Measurements from ENCODE around the gene RRP1.

DNA sequence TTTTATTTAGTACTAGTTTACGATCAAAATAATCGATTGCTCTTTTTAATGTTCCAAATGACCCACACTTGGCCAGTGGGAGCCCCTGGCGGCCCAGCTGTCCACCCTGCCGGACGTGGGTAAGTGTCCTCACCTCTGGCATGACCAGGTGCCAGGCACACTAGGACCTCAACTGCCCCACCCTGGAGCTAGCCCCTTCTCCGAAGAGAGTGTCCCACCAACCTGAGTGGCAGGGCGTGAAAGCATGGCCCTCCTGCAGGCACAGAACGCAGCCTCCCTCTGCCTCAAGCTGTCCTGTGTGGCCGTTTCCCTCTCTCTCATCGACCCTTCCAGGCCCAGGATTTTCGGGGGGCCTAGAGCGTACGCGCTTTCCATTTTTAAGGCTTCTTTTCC, 42.8 kb downstream of the RRP1 start:
- TF ChIP-seq, protein P1, sequence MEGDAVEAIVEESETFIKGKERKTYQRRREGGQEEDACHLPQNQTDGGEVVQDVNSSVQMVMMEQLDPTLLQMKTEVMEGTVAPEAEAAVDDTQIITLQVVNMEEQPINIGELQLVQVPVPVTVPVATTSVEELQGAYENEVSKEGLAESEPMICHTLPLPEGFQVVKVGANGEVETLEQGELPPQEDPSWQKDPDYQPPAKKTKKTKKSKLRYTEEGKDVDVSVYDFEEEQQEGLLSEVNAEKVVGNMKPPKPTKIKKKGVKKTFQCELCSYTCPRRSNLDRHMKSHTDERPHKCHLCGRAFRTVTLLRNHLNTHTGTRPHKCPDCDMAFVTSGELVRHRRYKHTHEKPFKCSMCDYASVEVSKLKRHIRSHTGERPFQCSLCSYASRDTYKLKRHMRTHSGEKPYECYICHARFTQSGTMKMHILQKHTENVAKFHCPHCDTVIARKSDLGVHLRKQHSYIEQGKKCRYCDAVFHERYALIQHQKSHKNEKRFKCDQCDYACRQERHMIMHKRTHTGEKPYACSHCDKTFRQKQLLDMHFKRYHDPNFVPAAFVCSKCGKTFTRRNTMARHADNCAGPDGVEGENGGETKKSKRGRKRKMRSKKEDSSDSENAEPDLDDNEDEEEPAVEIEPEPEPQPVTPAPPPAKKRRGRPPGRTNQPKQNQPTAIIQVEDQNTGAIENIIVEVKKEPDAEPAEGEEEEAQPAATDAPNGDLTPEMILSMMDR (conservative IDR thresholded peaks at IDR 0.05 in 1 of 2, IDR thresholded peaks at IDR 0.05 in 1 of 2; ENCODE audit: low read depth in 1 of 2, low read length in 2 of 2), result no peak
- TF ChIP-seq EZH2 (IDR thresholded peaks at IDR 0.05; ENCODE audit: low read length, missing control alignments), result no peak

All from fibroblast of lung (primary cell).